GM18517 (cell line): ENCODE results near the gene RABGGTA.
A peak's percentile ranks its signal among the peaks of the same experiment; 100 is the strongest.

ENCODE experiments used
- ATAC-seq: cut with Tn5 transposase; IDR thresholded peaks from one replicate; pipeline ENCODE4 v1.9.1; 2021; ENCODE audit warnings: mild to moderate bottlenecking, moderate library complexity; ENCODE audit not compliant: unreplicated experiment

RABGGTA gene

DNA sequence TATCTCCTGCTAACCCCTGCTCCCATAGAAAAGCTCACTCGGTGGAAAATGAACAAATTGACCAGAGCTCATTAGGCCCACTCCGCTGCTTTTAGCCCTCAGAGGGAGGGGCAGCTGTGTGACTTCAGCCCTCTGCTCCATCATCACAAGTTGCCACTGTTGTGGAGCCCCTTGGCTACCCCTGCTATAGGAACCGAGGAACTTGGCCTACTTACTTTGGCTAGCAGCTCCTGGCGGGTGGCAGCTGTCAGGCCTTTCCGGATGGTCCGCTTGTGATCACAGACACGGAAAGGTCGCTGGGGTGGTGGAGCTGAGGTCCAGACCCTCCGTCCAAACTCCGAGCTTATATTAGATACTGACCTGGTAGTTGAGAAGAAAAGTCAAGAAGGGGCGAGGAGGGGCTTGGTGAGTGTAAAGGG lies 35.8 kb upstream of the RABGGTA start:
- ATAC-seq: no peak

DNA sequence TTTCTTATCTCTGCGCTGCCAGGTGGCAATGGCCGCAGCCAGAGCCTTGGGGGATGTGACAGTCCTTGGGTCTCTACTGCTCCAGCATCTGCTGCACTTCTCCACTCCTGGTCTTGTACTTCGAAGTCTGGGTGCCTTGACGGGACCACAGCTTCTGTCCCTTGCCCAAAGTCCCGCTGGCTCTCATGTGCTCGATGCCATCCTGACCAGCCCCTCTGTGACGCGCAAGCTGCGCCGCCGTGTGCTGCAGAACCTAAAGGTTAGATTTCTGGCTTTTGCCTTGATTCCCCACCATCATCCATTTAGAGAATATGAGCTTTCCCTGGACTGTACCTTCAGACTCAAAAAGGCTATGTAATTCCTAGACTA lies 32.6 kb upstream of the RABGGTA start:
- no peak for ATAC-seq

DNA sequence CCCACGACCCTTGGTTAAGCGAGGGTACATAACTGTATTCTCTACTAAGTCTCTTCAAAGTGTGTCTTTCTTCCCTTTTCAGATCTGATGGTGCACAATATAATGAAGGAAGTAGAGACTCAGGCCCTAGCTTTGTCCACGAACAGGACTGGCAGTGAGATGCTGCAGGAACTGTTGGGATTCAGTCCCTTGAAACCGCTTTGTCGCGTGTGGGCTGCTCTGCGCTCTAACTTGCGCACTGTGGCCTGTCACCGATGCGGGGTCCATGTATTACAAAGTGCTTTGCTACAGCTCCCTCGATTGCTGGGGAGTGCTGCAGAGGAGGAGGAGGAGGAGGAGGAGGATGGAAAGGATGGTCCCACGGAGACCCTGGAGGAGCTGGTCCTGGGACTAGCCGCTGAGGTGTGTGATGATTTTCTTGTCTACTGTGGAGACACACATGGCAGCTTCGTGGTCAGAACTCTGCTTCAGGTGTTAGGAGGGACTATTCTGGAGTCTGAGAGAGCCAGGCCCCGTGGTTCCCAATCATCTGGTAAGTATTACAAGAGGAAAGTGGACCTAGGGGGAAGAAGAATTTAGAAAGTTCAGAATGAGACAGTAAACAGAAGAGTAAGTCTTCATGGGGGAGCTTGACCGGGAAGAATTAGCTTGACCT lies 29.1 kb upstream of the RABGGTA start:
- ATAC-seq: no peak

DNA sequence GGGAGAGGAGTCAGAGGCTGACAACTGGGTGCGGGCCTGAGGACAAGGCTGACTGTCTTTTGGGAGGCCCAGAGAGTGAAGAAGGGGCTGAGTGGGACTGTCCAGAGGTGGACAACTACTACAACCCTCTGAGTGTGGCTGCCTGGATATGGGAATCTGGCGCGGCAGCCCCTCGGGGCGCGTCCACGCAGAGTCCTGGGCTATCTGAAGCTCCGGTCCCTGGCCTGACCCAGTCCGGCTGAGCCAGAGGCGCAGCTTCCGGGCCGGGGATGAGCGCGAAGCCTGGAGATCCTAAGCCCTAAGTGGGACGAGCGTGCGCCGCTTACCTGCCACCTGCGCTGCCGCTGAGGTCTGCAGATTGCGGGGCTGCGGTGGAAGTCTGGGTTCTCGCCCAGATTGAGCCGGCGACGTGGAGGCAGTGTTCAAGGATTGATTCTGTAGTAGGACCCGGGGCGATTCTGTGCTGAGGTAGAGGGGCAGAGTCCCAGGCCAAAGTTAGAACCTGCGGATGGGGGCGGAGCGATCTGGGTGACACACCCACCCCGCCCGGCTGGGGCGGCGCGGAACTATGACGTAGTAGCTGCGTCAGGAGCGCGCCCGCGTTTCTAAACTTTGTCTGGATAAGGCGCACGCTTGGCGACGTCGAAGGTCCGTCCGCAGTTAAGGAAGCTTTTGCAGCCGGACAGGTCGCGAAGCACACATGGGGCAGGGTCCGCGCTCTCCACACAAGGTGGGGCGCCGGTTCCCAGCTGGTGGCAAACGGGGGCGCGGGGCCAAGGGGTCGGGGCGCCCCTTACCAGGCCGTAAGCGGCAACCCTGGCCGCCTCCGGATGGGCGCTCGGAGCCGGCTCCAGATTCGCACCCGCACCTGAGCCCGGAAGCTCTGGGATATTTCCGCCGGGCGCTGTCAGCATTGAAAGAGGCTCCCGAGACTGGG lies 28.1 kb upstream of the RABGGTA start, which contains the start of the genes DHRS1 and NOP9:
Gene DHRS1, minus strand, starts transcription at position 526 of the 937 bp plus-strand sequence. CDS start 674 bp downstream, outside the sequence.
Gene NOP9, plus strand, starts transcription at position 596 of the 937 bp plus-strand sequence. Its CDS starts 105 bp downstream, at position 701.
- peak; percentile 64 for ATAC-seq

DNA sequence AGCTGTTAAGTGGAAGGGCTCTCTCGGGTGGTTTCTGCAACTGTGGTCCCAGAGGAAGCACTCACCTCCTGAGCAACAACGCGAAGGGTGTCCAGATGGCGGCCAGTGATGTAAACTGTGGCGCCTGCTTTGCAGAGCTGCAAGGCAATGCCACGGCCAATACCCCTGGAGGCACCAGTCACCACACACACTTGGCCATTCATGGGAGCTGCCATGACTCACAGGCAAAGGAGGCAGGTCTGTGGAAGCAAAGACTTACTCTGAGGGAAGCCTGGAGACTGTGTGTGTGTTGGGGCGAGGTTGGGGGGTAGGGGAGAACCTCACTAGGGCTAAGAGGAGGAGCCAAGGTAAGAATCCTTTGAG lies 27.5 kb upstream of the RABGGTA start:
- ATAC-seq: no peak

DNA sequence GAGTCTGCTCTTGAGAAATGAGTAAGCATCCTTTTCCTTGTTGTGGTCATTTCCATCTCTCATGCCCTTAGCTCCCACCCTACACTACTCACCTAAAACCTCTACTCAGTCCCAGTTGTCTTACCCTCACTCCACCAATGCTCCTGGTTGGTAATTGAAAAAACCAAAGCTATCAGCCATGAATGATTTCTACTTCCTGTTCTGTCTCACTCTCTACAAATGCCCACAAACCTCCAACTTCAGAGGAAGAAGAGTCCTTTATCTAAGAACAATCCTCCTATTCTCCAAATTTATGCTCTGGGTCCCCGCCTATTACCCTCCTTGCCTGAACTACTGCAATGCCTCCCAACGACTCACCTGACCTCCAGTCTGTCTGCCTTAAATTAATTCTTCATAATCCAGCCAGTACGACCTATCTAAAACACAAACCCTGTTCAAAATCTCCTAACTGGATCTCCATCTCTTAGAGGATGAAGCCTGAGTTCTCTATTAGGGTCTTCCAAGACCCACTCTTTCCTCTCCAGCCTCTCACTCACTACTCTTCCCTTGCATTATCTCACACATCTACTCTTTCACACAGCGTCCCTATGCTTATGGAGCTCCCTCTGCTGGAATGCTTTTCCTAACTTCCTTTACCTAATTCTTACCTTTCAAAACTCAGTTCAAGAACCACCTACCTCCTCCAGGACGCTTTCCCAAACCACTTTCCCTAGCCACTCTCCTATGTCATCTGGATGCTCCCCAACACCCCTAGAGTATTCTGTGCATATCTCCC lies 26.0 kb upstream of the RABGGTA start:
- ATAC-seq: peak; percentile 23

DNA sequence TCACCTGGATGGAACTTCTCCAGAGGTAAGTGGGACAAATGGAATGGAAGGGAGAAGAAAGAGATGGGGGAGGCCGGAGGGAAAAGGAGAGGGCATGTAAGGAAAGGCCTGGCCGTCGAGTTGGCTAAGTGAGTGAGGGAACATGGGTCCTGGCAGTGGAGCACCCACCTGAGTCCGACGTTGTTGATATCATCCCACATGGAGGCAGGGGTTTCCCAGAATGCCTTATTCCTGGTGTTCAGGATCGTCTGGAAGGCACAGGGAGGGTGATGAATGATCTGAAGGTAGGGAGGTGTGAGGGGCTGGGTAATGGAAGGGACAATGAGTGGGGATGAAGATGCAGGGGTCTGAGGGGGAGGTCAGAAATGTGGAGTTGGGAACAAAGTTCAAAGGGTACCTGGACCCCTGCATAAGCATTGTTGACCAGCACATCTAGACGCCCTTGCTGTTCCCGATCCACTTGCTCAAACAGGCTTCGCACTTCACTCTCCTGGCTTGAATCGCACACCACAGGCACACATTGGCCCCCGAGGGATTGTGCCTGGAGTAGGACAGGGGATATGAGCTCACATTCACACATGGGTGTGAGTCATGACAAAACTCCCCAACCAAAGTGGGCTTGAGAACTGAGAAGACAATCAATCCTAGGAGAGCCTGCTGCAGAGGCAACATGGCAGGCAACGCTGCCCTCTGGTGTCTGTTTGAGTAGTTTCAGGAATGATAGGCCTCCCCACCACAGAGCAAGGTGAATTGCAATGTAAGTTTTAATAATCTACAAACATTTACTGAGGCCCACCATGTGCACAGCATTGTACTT lies 25.2 kb upstream of the RABGGTA start:
- ATAC-seq: peak; percentile 52

DNA sequence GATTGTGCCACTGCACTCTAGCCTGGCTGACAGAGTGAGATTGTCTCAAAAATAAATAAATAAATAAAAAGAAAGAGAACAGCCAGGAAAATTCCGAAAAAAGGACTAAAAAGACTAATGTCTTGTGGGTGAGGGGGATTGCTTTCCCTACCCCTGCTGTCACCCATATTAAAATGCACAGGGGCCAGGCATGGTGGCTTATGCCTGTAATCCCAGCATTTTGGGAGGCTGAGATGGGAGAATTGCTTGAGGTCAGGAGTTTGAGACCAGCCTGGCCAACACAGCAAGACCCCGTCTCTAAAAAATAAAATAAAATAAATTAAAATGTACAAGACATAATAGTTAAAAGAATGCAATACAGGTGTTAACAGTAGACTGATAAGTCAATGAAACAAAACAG lies 22.1 kb upstream of the RABGGTA start:
- no peak for ATAC-seq

DNA sequence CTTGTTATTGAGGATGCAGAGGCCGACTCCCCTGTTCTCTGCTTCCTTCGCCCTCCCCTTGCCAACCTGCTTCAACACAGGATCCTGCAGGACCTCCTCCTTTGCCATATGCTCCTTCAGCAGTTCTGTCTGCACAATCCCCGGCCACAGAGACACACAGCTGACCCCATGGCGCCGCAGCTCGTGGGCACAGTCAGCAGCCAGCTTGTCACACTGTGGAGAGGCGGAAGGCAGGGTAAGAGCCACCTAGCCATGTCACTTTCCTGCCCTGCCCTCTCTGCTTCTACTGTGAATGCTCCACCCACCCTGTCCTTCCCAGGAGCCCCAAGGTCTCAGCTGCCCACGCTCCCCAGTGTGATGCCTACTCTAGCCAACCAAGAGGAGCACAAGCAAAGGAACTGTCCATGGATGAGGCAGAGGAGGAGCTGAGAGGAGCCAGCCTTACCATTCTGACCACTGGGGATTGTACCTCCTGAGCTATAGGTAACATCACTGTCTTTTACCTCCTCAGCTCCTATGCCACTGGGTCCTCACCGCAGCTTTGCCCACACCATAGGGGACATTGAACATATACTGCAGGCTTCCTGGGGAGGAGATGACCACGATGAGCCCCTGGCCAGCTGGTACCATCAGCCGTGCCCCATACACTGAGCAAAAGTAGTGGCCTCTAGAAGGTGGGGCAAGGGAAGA lies 20.9 kb upstream of the RABGGTA start:
- no peak for ATAC-seq

DNA sequence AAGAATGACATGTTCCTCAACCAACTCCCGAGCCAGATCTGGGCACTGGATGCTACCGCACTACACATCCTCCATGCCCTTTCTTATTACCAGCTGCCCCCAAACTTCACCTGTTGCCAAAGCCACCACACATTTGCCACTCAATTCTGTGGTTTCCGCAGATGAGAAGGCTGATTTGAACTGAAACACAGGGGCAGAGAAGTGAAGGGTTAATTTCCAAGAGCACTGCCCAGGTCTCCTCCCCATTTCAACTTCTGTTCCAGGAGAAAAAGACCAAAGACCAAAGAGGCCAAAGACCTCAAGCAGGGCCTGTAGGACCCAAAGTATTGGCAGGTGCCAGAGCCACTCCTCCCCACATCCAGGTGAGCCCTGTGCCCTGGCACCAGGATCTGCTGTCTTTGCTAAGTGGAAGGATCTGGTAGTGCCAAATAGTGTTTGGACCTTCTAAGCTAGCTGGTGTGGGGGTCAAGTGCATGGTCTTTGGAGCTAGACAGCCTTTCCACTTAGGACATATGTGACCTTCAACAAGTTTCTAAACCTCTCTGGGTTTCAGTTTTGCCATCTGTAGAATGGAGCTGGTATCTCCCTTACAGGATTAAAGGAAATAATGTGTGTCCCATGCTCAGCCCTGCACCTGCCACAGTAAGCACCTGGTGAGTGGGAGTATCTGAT lies 20.2 kb upstream of the RABGGTA start:
- ATAC-seq: no peak

DNA sequence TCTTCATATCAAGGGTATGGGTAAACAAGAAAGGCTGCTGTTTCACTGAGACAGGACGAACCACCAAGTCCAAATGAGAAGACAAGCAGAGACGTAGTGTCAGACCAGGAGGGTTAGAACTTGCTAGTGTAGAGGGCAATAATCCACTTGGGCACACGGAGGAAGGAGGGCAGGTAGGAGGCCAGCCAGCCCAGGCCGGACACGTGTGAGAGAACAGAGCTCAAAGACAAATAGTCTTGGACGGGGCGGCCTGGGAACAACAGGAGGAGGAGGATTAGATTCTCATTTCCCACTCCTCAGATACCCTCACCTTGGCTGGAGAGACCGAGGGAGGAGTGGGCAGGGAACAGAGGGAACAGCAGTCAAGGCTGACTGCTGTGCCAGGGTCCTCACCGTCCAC lies 19.3 kb upstream of the RABGGTA start:
- ATAC-seq: no peak

DNA sequence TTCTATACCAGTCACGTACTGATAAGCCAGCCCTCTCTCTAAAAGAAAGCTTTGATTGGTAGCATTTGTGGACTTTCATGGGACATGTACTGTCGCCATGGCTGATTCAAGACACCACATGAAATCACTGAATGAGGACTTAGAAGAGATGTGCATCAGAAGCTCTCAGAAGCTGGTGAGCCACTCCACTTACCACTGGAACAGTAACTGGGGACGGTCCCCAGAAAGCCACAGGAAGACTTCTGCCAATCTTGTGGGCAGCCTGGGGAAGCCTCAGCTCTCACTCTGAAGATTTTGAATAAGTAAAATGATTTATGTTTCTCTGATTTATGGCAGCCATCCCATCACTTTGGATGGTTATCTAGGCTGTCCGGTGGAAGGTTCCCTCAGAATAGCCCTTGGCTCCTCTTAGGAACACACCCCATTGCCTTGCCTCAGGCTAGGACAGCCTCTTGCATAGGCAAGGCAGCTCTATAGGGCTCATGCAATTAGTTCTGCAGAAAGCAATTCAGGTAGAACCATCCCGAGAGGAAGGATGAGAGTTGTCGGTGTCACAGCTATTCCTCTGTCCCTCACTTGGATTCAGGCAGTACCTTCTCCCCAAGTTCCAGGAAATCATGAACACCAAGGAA lies 18.4 kb upstream of the RABGGTA start:
- no peak for ATAC-seq

DNA sequence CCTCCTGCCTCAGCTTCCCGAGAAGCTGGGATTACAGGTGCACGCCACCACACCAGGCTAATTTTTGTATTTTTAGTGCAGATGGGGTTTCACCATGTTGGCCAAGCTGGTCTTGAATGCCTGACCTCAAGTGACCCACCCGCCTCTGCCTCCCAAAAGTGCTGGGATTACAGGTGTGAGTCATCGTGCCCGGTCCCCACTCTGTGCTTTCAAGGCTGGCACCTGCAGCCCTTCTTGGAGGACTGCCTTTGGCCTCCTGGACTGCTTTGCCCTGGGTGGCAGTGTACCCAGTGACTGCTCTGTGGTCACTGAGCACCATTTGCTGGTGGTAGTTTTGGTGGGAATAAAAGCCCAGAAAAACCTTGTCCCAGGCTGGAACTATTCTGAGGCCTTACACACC lies 15.6 kb upstream of the RABGGTA start:
- ATAC-seq: no peak

DNA sequence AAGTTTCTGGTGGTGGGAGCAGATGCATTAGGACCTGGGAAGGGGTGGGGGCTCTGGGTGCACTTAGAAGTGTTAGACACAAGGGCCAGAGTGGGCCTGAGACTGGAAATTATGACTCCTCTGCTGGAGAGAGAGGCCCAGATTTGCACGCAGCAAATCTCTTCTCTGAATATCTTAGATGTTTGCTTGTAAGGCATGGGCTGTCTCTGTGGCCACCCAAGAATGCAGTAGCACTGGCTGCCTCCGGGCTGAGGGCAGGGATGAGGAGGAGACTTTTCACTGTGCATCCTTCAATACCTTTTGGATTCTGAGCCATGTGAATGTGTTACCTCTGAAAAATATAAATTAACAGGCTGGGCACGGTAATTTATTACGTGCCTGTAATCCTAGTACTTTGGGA lies 14.0 kb upstream of the RABGGTA start:
- ATAC-seq: no peak

DNA sequence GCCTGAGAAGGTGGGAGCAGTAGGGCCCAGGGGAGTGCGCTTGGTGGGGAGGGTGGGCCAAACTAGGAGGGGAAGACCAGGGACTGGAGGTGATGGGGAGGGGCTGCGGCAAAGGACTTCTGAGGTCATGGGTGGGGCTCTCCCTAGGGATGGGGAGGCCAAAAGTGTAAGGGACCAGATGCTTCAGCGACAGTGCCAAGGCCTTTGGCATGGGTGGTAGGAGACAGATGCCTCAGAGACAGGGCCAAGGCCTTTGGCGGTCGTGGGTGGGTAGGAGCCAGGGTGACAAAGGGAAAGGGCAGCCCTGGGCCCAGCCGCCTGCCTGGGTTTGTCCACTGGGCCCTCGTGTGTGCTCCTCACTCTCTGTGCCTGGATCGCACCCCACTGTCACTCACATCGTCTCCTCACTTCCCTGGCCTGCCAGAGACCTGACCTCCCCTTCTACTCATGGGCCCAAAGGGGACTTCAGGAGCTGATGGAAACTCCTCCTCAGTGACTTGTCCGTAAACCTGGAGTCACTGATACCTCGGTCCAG lies 13.2 kb upstream of the RABGGTA start:
- ATAC-seq: no peak

DNA sequence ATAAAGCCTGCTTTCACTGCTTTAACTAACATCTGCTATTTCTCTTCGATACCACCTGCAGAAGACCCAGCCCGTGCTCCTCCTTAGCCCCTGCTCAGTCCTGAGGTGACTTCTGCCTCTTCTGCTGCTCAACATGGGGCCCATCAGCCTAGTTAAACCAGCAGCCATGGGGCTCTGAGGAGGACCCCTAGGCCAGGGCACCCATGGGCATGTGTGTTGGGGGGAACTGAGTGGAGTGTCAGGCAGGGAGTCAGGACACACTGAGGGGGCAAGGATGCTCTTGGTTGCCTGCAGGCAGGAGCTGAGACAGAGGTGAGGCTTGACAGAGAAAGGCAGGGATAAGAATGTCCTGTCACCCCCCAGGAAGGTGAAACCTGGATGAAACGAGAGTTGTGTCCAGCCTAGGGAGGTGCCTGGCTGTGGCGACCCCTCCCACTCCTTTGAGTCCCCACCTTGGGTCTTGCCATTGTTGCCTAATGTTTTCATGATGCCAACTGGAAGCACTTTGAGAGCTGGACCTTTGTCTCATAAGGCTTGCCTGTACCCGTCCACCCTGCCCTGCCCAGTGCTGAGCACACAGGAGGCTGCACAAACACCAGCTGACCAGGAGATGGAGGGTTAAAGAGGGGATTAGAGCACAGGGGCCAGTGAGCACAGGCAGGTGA lies 12.5 kb upstream of the RABGGTA start:
- ATAC-seq: no peak

DNA sequence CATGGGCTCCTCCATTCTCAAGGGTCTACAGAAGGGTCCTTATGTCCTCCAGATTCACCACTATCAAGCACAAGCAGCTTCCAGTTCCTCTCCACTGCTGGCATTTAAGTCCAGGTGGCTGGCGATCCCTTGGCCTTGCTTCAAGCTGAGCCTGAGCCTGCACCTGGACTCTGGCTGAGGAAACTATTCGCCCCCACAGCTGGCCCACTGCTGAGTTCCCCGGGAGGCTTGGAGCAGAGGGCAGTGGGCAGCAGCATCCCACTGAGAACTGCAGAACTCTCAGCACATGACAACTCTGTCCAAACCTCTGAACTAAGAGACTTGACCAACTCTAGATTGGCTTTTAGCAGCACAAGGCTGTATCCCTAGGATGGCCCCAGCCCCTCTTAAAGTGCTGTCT lies 11.3 kb upstream of the RABGGTA start:
- no peak for ATAC-seq

DNA sequence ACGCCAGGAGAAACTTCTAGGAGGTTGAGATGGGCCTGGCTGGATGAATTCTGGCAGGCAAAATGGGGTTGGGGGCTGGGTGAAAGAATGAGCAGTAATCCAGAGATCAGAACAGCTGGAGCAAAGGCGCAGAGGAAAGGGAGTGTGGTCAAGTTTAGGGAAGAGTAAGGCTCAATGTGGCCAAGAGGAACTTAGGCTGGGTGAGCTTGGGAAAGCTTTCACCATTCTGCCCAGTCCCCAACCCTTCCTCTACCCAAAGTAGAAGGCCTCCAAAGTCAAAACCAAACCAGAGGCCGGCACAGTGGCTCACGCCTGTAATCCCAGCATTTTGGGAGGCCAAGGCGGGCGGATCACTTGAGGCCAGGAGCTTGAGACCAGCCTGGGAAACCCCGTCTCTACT lies 10.2 kb upstream of the RABGGTA start:
- ATAC-seq: no peak
